ENCODE measurements around the gene MMP24OS.

Gene MMP24OS

DNA sequence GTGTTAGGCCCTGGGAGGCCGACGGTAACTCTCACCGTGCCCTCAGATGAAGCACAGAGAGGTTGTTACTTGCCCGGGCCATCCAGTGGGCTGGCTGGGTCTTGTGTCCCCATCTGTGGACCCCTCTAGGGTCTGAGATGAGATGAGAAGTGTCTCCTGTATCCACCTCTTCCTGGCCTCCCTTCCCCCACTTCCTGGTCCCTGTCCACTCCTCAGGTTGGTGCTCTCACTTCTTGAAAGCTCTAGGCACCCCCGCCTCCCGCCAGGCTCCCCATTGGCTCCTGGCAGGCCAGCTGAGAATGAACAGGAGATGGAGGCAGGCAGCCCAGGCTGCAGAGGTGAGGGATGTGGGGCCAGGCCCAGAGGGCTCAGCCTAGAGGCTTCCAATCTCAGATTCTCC lies 1.5 kb downstream of the MMP24OS start:
- POLR2A ChIA-PET = interaction anchor here (1.2 to 1.4 kb wide), 2 partner anchors 129 to 179 kb away, joined by 4 to 5 read pairs; partner anchors contain the start of genes CEP250 and EDEM2
- DNase-seq (ENCODE audit: low read depth, low spot score) = no peak
- CTCF ChIA-PET = interaction anchor here (0.8 to 5.1 kb wide), 11 partner anchors 13 to 191 kb away, joined by 3 to 29 read pairs (median 7); partner anchors contain the start of genes EDEM2 and GDF5
- peak overlapping the region; percentile 83 for H3K4me3 ChIP-seq (ENCODE audit: low read depth, low read length)
- TF ChIP-seq, protein P1, sequence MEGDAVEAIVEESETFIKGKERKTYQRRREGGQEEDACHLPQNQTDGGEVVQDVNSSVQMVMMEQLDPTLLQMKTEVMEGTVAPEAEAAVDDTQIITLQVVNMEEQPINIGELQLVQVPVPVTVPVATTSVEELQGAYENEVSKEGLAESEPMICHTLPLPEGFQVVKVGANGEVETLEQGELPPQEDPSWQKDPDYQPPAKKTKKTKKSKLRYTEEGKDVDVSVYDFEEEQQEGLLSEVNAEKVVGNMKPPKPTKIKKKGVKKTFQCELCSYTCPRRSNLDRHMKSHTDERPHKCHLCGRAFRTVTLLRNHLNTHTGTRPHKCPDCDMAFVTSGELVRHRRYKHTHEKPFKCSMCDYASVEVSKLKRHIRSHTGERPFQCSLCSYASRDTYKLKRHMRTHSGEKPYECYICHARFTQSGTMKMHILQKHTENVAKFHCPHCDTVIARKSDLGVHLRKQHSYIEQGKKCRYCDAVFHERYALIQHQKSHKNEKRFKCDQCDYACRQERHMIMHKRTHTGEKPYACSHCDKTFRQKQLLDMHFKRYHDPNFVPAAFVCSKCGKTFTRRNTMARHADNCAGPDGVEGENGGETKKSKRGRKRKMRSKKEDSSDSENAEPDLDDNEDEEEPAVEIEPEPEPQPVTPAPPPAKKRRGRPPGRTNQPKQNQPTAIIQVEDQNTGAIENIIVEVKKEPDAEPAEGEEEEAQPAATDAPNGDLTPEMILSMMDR (IDR thresholded peaks at IDR 0.05; ENCODE audit: insufficient read depth, low read length, missing control alignments) = no peak

DNA sequence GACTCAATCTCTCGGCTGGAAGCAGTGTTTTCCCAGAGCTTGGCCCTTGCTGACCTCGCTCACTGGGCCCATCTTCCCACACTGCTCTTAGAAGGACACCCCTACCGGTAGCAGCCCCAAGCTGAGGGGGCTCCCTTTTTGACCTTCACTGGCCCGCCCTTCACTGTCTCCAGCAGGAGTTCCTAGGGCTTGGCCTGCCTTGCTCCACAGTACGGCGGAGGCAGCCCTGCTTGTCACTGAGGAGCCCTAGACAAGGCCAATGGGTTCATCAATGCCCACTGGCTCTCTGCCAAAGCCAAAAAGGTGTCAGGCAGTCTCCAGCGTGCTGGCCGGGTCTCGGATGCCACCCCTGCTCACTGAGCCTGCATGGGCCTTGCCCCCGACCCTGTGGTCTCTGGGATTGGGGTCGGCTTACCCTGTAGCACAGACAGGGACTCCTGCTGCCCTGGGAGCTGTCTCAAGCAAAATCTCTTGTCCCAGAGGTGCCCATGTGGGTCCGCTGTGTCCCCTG lies 2.1 kb downstream of the MMP24OS start:
- TF ChIP-seq, protein P1 (IDR thresholded peaks at IDR 0.05; ENCODE audit: insufficient read depth, low read length, missing control alignments) = no peak
- ChIA-PET POLR2A (interaction anchor here (0.6 to 1.4 kb wide), 4 partner anchors 9 to 180 kb away, joined by 3 to 5 read pairs (median 4); partner anchors contain the start of genes CEP250 and EDEM2), CTCF (interaction anchor here (0.7 to 5.1 kb wide), 9 partner anchors 11 to 172 kb away, joined by 3 to 29 read pairs (median 7); partner anchors contain the start of genes EDEM2 and GDF5)
- no peak for DNase-seq (ENCODE audit: low read depth, low spot score)
- H3K4me3 ChIP-seq (ENCODE audit: low read depth, low read length) = no peak overlapping the region

DNA sequence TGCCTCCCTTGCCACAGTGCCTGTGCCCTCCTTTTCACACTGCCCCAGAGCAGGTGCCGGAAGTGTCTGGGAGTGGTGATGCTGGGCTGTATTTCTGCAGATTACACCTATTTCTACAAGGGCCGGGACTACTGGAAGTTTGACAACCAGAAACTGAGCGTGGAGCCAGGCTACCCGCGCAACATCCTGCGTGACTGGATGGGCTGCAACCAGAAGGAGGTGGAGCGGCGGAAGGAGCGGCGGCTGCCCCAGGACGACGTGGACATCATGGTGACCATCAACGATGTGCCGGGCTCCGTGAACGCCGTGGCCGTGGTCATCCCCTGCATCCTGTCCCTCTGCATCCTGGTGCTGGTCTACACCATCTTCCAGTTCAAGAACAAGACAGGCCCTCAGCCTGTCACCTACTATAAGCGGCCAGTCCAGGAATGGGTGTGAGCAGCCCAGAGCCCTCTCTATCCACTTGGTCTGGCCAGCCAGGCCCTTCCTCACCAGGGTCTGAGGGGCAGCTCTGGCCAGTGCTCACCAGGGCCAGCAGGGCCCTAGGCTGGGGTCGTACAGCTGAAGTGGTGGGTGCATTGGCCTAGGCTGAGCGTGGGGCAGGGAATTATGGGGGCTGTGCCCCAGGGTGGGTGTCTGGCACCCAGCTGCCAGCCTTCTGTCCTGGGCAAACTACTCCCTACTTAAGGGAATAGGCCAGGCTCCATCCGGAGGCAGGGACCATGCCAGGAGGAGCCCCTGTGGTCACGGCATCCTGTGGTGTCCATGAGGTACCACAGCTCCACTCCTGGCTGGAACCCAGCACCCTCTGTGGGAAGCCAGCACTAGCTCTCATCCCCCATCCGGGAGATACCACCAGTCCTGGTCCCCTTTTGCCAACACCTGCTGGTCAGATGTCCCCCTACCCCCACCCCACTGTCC lies 3.5 kb downstream of the MMP24OS start:
- TF ChIP-seq, protein P1 (IDR thresholded peaks at IDR 0.05; ENCODE audit: insufficient read depth, low read length, missing control alignments) = no peak
- DNase-seq (ENCODE audit: low read depth, low spot score) = no peak
- ChIA-PET CTCF (interaction anchor here (0.9 to 5.1 kb wide), 6 partner anchors 10 to 178 kb away, joined by 3 to 29 read pairs (median 10); partner anchors contain the start of genes EDEM2 and GDF5), POLR2A (interaction anchor here (0.8 kb wide), 1 partner anchor 9 kb away, joined by 3 read pairs; no protein-coding TSS in a partner anchor)
- no peak overlapping the region for H3K4me3 ChIP-seq (ENCODE audit: low read depth, low read length)

DNA sequence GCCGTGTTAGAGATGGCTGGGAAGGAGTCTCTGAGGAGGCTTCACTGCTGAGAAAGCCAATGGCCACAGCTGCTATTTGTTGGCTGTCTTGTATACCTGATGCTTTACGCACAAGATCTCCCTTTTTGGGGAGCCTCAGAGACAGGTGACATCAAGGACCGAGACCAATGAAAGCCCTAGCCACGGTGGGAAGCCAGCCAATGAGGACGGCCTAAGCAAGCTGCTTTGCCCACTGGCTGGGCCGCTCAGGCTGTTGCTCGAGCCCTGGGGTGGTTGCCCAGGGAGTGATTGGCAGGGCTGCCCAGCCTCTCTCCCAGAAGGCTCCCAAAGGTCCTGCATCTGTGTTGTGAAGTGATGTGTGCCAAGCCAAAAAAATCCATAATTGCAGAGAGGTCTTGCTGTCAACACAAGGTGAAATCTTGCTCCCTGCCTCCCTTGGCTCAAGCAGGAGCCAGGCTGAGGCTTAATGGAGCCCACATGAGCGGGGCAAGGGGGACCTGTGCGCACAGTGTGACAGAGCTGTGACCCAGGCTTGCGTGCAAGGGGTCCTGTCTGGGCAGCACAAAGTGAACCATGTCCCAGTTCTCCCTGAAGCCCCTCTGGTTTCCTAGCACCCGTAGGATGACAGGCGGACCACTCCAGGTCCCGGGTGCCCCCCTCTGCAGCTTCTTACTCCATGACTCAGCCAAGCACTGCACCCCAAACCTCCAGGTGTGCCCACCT lies 4.3 kb downstream of the MMP24OS start:
- TF ChIP-seq, protein P1 (IDR thresholded peaks at IDR 0.05; ENCODE audit: insufficient read depth, low read length, missing control alignments) = no peak
- ChIA-PET POLR2A (interaction anchor here (1.0 kb wide), 1 partner anchor 181 kb away, joined by 3 read pairs; the partner anchor contains the start of gene CEP250), CTCF (interaction anchor here (0.7 to 11.3 kb wide), 9 partner anchors 10 to 179 kb away, joined by 3 to 271 read pairs (median 5); partner anchors contain the start of genes EDEM2 and GDF5)
- no peak for DNase-seq (ENCODE audit: low read depth, low spot score)
- no peak overlapping the region for H3K4me3 ChIP-seq (ENCODE audit: low read depth, low read length)

DNA sequence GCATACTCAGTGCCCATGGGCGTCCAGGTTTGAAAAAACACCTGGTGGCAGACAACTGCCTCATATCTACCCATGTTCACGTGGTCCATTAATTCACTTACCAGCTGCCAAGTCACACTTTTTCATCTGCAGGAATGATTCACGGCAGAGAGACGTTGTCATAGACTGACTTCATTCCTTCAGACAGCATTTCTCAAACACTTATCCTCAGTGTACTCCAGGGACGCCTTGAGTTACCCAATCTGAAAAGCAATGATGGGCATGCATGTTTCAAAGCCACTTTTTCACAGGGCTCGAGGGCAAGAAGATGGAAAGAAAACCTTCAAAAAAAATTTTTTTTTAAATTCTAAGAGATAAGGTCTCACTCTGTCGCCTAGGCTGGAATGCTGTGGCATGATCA lies 6.0 kb downstream of the MMP24OS start:
- POLR2A ChIA-PET = interaction anchor here (1.1 kb wide), 1 partner anchor 180 kb away, joined by 3 read pairs; no protein-coding TSS in a partner anchor
- CTCF ChIA-PET = interaction anchor here (0.9 to 11.3 kb wide), 6 partner anchors 12 to 177 kb away, joined by 4 to 271 read pairs (median 30); partner anchors contain the start of genes EDEM2, EIF6 and GDF5
- TF ChIP-seq, protein P1 (IDR thresholded peaks at IDR 0.05; ENCODE audit: insufficient read depth, low read length, missing control alignments) = no peak
- H3K4me3 ChIP-seq (ENCODE audit: low read depth, low read length) = no peak overlapping the region
- no peak for DNase-seq (ENCODE audit: low read depth, low spot score)
